Activated CD4-positive, alpha-beta memory T cell treated with anti-CD3 and anti-CD28 coated beads, Interleukin-2, amount 10 ng/mL, durations not matched to agents 7 days and 5 days (primary cell): ENCODE measurements around the gene APOOL. TPM values are rescaled to one million over a fixed set of nuclear protein-coding genes. Genes with fewer than 3 reads are reported as not detected.
"Not testable (repeated sequence)": the region's sequence is repeated elsewhere in the genome, so short reads cannot be mapped to it uniquely, and the experiment has no call there.

ENCODE experiments used
- CTCF ChIA-PET: fragments of 350-600 bp; sonication (Branson Sonifier 250); formaldehyde crosslinking; loops from one replicate; lab custom pipeline; 2021; ENCODE audit warnings: antibody characterized with exemption, inconsistent platforms; lab: Charles Lee
- POLR2A ChIA-PET: fragments of 350-600 bp; sonication (Branson Sonifier 250); formaldehyde crosslinking; loops from one replicate; lab custom pipeline; 2021; ENCODE audit warnings: antibody characterized with exemption; lab: Charles Lee
- DNase-seq: peaks from one replicate; pipeline ENCODE4 v3.0.0-alpha.2; 2020
- H3K27ac Mint-ChIP-seq: one replicate; pipeline ENCODE4 v1.8.0; 2021; ENCODE audit warnings: mild to moderate bottlenecking, mixed read lengths
- H3K27me3 Mint-ChIP-seq: one replicate; pipeline ENCODE4 v1.8.0; 2021; ENCODE audit warnings: mixed read lengths
- H3K36me3 Mint-ChIP-seq: one replicate; pipeline ENCODE4 v1.8.0; 2021; ENCODE audit warnings: low read depth, mixed read lengths
- H3K4me1 Mint-ChIP-seq: one replicate; pipeline ENCODE4 v1.8.0; 2021; ENCODE audit warnings: mixed read lengths
- H3K4me3 Mint-ChIP-seq: one replicate; pipeline ENCODE4 v1.8.0; 2021; ENCODE audit warnings: mild to moderate bottlenecking, mixed read lengths
- H3K9me3 Mint-ChIP-seq: one replicate; pipeline ENCODE4 v1.8.0; 2021; ENCODE audit warnings: mixed read lengths
- total RNA-seq, 2 experiments: library from RNA; stranded (reverse); gene quantifications; one replicate each; pipeline ENCODE4 v1.2.3, GENCODE V29; 2021

APOOL gene, protein sequence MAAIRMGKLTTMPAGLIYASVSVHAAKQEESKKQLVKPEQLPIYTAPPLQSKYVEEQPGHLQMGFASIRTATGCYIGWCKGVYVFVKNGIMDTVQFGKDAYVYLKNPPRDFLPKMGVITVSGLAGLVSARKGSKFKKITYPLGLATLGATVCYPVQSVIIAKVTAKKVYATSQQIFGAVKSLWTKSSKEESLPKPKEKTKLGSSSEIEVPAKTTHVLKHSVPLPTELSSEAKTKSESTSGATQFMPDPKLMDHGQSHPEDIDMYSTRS
- 10 to 100 TPM; 10.6 to 12.0 TPM for total RNA-seq

DNA sequence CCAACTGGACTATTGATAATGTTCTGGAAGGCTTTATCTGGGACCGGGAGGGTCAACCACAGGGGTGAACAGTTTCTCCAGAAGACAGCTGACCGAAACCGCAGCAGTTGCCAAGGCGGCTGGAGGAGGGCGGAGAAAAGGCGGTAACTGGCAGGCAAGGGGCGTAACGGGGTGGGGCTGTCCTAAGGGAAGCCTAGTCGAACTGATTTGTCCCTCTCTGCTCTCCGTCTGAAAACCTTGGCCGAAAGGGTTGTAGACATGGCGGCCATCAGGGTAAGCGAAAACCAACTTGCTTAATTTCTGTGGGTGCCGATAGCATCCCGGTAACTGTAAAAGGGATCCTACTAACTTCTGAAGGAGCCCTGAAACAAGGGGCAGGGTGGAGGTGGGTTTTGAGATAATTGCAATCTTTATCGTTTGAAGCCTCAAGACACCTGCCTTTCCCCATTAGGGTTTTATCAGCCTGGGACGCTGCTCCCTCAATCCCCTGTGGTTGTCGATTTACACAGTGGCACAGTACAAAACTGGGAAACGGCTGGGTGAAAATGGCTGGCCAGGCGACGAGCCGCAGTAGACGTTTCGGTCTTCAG, at the start of gene APOOL:
APOOL (plus strand) TSS at position 223 of the 590 bp plus-strand sequence; CDS start at position 259, 36 bp downstream.
- H3K4me3 Mint-ChIP-seq, result peak within 1 kb of the TSS; percentile 81
- H3K27ac Mint-ChIP-seq, result peak within 1 kb of the TSS; percentile 63
- CTCF ChIA-PET, result interaction anchor here (0.6 kb wide), 1 partner anchor 86 kb away, joined by 3 read pairs; no protein-coding TSS in a partner anchor
- no peaks in the 10 kb centered on the region for H3K27me3 Mint-ChIP-seq
- peak; percentile 83 for DNase-seq
- no peaks in the 10 kb centered on the region for H3K36me3 Mint-ChIP-seq
- POLR2A ChIA-PET, result no interaction called here
- peaks cover 14% of the 10 kb centered on the region for H3K4me1 Mint-ChIP-seq
- no peaks in the 10 kb centered on the region for H3K9me3 Mint-ChIP-seq

DNA sequence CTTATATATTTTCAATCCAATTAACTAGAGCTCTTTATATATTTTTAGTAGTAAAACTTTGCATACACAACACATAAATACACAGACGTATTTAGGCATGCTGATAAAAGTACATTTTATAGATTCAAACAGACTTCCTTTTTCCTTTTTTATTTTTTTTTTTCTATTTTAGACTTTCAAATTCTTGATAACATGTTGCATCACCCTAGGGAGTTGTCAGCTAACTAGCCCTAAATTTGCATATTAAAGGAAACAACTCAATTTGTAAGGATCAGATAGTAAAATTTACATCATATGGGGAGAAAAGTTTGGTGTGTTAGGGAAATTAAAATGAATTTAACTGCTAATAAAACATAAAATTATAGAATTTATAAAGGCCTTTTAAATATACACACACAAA, 47.4 kb upstream of the APOOL start:
- Mint-ChIP-seq H3K4me3 (no peak overlapping the region), H3K4me1 (no peaks in the 10 kb centered on the region), H3K9me3 (no peaks in the 10 kb centered on the region), H3K27ac (no peak overlapping the region), H3K36me3 (no peaks in the 10 kb centered on the region), H3K27me3 (no peaks in the 10 kb centered on the region)
- CTCF ChIA-PET, result no interaction called here
- no peak for DNase-seq
- POLR2A ChIA-PET, result no interaction called here

DNA sequence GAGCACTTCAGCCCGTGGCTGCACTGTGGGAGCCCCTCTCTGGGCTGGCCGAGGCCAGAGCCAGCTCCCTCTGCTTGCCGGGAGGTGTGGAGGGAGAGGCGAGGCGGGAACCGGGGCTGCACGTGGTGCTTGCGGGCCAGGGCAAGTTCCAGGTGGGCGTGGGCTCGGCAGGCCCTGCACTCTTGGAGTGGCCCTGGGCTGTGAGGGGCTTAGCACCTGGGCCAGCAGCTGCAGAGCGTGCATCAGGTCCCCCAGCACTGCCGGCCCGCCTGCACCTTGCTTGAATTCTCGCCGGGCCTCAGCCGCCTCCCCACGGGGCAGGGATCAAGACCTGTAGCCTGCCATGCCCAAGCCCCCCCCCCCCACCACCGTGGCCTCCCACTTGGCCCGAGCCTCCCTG, 28.9 kb upstream of the APOOL start:
- H3K36me3 Mint-ChIP-seq, result no peaks in the 10 kb centered on the region
- DNase-seq, result no peak
- ChIA-PET CTCF (no interaction called here), POLR2A (no interaction called here)
- no peaks in the 10 kb centered on the region for H3K27me3 Mint-ChIP-seq
- H3K9me3 Mint-ChIP-seq, result no peaks in the 10 kb centered on the region
- no peak overlapping the region for H3K27ac Mint-ChIP-seq
- no peak overlapping the region for H3K4me3 Mint-ChIP-seq
- H3K4me1 Mint-ChIP-seq, result no peaks in the 10 kb centered on the region

DNA sequence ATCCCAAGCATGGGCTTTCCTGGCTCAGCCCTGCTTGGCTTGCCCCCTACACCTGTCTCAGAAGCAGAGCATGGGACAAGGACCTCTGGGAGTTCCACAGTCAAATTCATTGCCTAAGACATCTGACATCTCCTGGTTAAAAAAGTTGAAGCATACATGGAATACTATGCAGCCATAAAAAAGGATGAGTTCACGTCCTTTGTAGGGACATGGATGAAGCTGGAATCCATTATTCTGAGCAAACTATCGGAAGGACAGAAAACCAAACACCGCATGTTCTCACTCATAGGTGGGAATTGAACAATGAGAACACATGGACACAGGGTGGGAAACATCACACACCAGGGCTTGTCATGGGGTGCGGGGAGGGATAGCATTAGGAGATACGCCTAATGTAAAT, 11.9 kb upstream of the APOOL start:
- POLR2A ChIA-PET, DNase-seq, H3K4me3 Mint-ChIP-seq, H3K36me3 Mint-ChIP-seq, H3K9me3 Mint-ChIP-seq, H3K27ac Mint-ChIP-seq, CTCF ChIA-PET, H3K4me1 Mint-ChIP-seq, H3K27me3 Mint-ChIP-seq: not testable (repeated sequence)

DNA sequence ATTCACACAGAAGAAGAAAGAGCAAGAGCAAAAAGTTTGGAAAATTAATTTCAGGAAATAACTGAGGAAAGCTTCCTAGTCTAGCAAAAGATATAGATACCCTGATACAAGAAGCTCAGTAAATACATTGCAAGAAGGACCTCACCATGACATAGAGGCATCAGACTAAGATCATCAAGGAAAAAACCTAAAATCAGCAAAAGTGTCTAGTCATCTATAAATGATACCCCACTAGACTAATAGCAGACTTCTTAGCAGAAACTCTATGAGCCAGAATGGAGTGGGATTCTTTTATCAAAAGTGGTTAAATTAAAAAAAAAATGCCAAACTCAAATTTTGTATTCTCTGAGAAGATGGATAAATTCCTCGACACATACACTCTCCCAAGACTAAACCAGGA, 10.5 kb upstream of the APOOL start:
- H3K27ac Mint-ChIP-seq, result no peak overlapping the region
- POLR2A ChIA-PET, result interaction anchor here (0.7 kb wide), 1 partner anchor 11 kb away, joined by 3 read pairs; no protein-coding TSS in a partner anchor
- DNase-seq, result no peak
- no peaks in the 10 kb centered on the region for H3K27me3 Mint-ChIP-seq
- no peaks in the 10 kb centered on the region for H3K4me1 Mint-ChIP-seq
- H3K36me3 Mint-ChIP-seq, result no peaks in the 10 kb centered on the region
- no peaks in the 10 kb centered on the region for H3K9me3 Mint-ChIP-seq
- H3K4me3 Mint-ChIP-seq, result no peak overlapping the region
- CTCF ChIA-PET, result no interaction called here

DNA sequence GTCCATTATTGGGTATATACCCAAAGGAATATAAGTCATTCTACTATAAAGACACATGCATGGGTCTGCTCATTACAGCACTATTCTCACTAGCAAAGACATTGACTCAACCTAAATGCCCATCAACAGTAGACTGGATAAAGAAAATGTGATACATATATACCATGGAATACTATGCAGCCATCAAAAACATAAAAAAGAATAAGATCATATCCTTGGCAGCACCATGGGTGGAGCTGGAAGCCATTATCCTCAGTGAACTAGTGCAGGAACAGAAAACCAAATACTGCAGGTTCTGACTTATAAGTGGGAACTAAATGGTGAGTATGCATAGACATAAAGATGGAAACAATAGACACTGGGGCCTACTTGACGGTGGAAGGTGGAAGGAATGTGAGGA, 2.3 kb upstream of the APOOL start:
- H3K27me3 Mint-ChIP-seq, result no peaks in the 10 kb centered on the region
- H3K9me3 Mint-ChIP-seq, result no peaks in the 10 kb centered on the region
- DNase-seq, result no peak
- peaks cover 14% of the 10 kb centered on the region for H3K4me1 Mint-ChIP-seq
- H3K27ac Mint-ChIP-seq, result no peak overlapping the region
- no peak overlapping the region for H3K4me3 Mint-ChIP-seq
- POLR2A ChIA-PET, result no interaction called here
- CTCF ChIA-PET, result no interaction called here
- no peaks in the 10 kb centered on the region for H3K36me3 Mint-ChIP-seq

DNA sequence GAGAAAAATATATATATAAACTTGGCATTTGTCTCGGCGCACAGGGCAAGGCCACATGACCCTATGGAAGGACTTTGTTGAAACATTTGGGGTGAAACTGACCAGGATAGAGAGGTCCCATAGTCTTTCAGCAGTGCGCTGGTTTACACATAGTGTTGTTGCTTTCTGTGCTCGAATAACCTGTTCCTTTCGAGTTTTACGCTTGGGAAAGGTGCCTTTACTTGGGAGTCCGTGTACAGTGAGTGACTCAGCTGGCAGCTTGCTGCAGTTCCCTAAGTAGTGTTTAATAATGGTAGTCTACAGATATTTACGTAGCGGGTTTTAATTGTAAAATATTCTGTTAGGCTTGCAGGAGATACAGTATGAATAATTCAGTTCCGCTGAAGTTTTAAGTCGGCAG, 578 bp downstream of the APOOL start:
- Mint-ChIP-seq H3K9me3 (no peaks in the 10 kb centered on the region), H3K4me3 (peak overlapping the region; percentile 81), H3K36me3 (no peaks in the 10 kb centered on the region), H3K4me1 (peaks cover 14% of the 10 kb centered on the region), H3K27me3 (no peaks in the 10 kb centered on the region), H3K27ac (peak overlapping the region; percentile 56)
- no peak for DNase-seq
- CTCF ChIA-PET, result no interaction called here
- POLR2A ChIA-PET, result interaction anchor here (0.6 kb wide), 1 partner anchor 11 kb away, joined by 3 read pairs; no protein-coding TSS in a partner anchor

DNA sequence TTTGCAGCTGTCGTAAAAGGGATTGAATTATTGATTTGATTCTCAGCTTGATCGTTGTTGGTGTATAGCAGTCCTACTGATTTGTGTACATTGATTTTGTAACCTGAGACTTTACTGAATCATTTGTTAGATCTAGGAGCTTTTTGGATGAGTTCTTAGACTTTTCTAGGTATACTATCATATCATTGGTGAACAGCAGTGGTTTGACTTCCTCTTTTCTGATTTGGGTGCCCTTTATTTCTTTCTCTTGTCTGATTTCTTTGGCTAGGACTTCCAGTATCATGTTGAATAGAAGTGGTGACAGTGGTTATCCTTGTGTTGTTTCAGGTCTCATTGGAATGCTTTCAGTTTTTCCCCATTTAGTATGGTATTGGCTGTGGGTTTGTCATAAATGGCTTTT, 8.4 kb downstream of the APOOL start:
- Mint-ChIP-seq H3K4me3 (no peak overlapping the region), H3K4me1 (no peaks in the 10 kb centered on the region), H3K36me3 (peaks cover 3% of the 10 kb centered on the region), H3K27ac (no peak overlapping the region), H3K27me3 (no peaks in the 10 kb centered on the region), H3K9me3 (peaks cover 3% of the 10 kb centered on the region)
- ChIA-PET CTCF (no interaction called here), POLR2A (no interaction called here)
- DNase-seq, result no peak

DNA sequence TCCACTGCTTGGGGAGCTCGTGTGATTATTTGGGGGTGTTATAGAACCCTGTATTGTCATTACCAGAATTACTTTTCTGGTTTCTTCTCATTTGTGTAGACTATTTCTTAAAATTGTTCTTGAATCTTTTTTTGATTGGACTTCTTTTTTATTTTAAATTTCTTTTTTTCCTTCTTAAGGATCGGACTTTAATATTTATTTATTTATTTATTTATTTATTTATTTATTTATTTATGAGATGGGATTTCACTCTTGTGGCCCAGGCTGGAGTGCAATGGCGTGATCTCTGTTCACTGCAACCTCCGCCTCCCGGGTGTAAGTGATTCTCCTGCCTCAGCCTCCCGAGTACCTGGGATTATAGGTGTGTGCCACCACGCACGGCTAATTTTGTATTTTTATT, 11.7 kb downstream of the APOOL start:
- POLR2A ChIA-PET, H3K9me3 Mint-ChIP-seq, H3K27ac Mint-ChIP-seq, H3K27me3 Mint-ChIP-seq, CTCF ChIA-PET, H3K4me1 Mint-ChIP-seq, H3K4me3 Mint-ChIP-seq, DNase-seq: not testable (repeated sequence)
- H3K36me3 Mint-ChIP-seq, result peaks cover 13% of the 10 kb centered on the region

DNA sequence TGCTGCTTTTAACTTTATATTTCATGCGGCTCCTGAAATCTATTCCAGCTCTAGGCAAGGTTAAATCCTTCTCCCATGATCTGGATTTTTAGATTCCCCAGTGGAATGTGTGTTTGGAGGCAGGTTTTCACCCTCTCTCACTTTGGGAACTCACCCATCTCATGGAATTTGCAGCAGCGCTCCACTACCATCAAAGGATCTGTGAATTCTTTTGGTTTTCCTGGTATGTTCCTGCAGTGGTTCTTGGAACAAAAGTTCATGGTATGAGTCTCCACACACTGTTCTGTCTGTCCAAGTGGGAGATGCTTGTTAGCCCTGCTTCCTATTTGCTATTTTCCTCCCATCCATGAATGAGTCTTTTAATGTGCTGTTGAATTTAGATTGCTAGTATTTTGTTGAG, 14.0 kb downstream of the APOOL start:
- Mint-ChIP-seq H3K4me3 (no peak overlapping the region), H3K27me3 (no peaks in the 10 kb centered on the region), H3K27ac (no peak overlapping the region), H3K36me3 (peaks cover 10% of the 10 kb centered on the region), H3K9me3 (peaks cover 7% of the 10 kb centered on the region), H3K4me1 (no peaks in the 10 kb centered on the region)
- ChIA-PET CTCF (no interaction called here), POLR2A (no interaction called here)
- DNase-seq, result no peak

DNA sequence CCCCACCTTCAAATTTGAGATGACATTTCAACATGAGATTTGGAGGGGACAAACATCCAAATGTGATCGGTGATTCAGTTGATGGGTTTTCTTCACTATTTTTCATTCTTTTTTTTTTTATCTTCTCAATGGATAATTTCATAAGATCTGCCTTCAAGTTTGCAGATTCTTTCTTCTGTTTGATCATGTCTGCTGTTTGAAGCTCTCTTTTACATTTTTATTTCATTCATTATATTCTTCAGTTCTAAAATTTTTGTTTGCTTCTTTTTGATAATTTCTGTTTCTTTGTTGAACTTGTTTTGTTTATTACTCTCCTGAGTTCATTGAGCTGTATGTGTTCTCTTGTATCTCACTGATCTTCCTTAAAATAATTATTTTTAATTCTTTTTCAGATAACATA, 14.8 kb downstream of the APOOL start:
- POLR2A ChIA-PET, result no interaction called here

DNA sequence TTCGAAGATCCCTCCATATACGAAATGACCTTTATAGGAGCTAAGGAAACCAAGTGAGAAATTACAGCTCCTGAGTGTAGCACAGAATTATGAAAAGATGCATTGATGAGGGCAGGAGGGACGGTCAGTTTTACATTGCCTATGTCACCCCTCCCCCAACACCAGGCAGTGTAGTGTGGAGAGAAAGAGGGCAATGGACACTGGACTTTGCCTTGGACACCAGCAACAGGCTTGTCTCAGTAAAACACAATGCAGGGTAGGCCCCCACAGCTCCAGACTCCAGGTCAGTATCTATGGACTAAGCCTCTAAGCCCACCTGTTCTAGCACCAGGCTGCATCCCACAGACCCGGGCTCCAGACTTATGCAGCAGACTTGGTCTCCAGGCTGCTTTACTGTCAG, 16.5 kb downstream of the APOOL start:
- no peak overlapping the region for H3K4me3 Mint-ChIP-seq
- ChIA-PET POLR2A (no interaction called here), CTCF (no interaction called here)
- H3K9me3 Mint-ChIP-seq, result peaks cover 7% of the 10 kb centered on the region
- no peak overlapping the region for H3K27ac Mint-ChIP-seq
- no peaks in the 10 kb centered on the region for H3K27me3 Mint-ChIP-seq
- H3K36me3 Mint-ChIP-seq, result peaks cover 12% of the 10 kb centered on the region
- no peaks in the 10 kb centered on the region for H3K4me1 Mint-ChIP-seq
- DNase-seq, result no peak

More for the DNA sequence above, 14.8 kb downstream of the APOOL start:
- no peak overlapping the region for H3K27ac Mint-ChIP-seq
- no peak for DNase-seq
- CTCF ChIA-PET, result no interaction called here
- H3K9me3 Mint-ChIP-seq, result peaks cover 7% of the 10 kb centered on the region
- H3K4me3 Mint-ChIP-seq, result no peak overlapping the region
- H3K4me1 Mint-ChIP-seq, result no peaks in the 10 kb centered on the region
- H3K36me3 Mint-ChIP-seq, result peaks cover 12% of the 10 kb centered on the region
- no peaks in the 10 kb centered on the region for H3K27me3 Mint-ChIP-seq

DNA sequence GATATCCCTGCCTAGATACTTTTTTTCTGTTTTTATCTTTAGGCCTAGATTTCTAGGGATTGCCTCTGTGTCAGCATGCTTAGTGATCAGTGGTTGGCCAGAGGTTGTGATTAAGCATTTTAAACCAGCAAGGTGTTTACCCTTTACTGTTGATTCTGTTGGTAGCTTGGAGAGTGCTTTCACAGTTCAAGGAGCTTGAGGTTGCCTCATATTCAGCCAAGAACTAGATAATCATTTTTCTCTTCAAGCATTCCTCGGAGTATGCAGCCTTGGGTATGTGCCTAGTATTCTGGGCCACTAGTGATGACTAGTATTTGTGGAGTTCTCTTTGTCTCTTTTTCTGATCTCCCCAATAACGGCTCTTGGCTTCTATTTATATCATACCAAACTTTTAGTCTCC, 20.4 kb downstream of the APOOL start:
- POLR2A ChIA-PET, result no interaction called here
- H3K4me1 Mint-ChIP-seq, result no peaks in the 10 kb centered on the region
- no peaks in the 10 kb centered on the region for H3K9me3 Mint-ChIP-seq
- CTCF ChIA-PET, result no interaction called here
- DNase-seq, result no peak
- H3K36me3 Mint-ChIP-seq, result peaks cover 7% of the 10 kb centered on the region
- H3K4me3 Mint-ChIP-seq, result no peak overlapping the region
- H3K27me3 Mint-ChIP-seq, result no peaks in the 10 kb centered on the region
- no peak overlapping the region for H3K27ac Mint-ChIP-seq

DNA sequence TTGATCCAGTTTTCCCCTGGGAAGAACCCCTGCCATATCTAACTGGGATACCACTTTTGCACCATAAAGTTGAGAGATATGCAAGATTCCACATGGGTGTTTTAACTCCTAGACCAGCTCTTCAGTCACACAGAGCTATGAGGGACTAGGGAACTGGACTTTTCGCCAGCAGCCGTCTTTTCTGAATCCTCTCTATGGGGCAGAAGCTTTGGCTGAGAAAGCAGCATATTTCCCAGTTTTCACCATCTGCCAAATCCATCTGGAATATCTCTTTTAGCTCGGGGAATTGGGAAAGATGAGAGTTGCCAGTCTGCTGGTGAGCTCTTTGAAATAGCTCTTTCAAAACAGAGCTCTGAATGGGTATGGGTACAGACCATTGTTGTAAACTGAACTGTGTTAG, 20.9 kb downstream of the APOOL start:
- POLR2A ChIA-PET, result no interaction called here
- no peaks in the 10 kb centered on the region for H3K9me3 Mint-ChIP-seq
- no peak overlapping the region for H3K4me3 Mint-ChIP-seq
- peaks cover 7% of the 10 kb centered on the region for H3K36me3 Mint-ChIP-seq
- H3K27me3 Mint-ChIP-seq, result no peaks in the 10 kb centered on the region
- H3K27ac Mint-ChIP-seq, result no peak overlapping the region
- CTCF ChIA-PET, result no interaction called here
- no peaks in the 10 kb centered on the region for H3K4me1 Mint-ChIP-seq
- no peak for DNase-seq
